HEK293 (cell line): Measurements from ENCODE around the gene HOXA10.

ENCODE experiments used
- CTCF ChIA-PET: fragments of 350-600 bp; formaldehyde crosslinking; extraction: SDS; loops from one replicate; lab custom pipeline; 2021; ENCODE audit warnings: antibody characterized with exemption; lab: Yijun Ruan, JAX
- POLR2A ChIA-PET: fragments of 300-600 bp; formaldehyde crosslinking; extraction: SDS; loops from one replicate; lab custom pipeline; 2020; ENCODE audit warnings: antibody characterized with exemption, inconsistent platforms; lab: Yijun Ruan, JAX
- H3K27ac ChIP-seq: fragments of 200-500 bp; sonication (Bioruptor generic); 2 replicates; pipeline ENCODE4 v1.5.1; 2014; ENCODE audit warnings: low read depth, low read length, control low read depth, inconsistent platforms; ENCODE audit errors: extremely low read depth
- H3K36me3 ChIP-seq, 2 experiments: fragments of 200-500 bp in 1 of 2; sonication (Bioruptor generic) in 1 of 2; 1 replicate in 1 of 2; 2 replicates in 1 of 2; pipeline ENCODE4 v1.5.1; 2014 to 2017; ENCODE audit warnings: inconsistent platforms in 2 of 2, low read length in 2 of 2; ENCODE audit not compliant: control insufficient read depth in 2 of 2, insufficient read depth in 1 of 2
- H3K4me1 ChIP-seq: fragments of 200-500 bp; sonication (Bioruptor generic); 2 replicates; pipeline ENCODE4 v1.5.1; 2014; ENCODE audit warnings: mild to moderate bottlenecking, low read length, inconsistent platforms; ENCODE audit not compliant: control insufficient read depth, insufficient read depth
- H3K4me3 ChIP-seq: 2 replicates; pipeline ENCODE4 v1.5.1; 2011; ENCODE audit warnings: low read depth, mild to moderate bottlenecking, control low read depth, low read length, moderate library complexity
- H3K9me3 ChIP-seq: fragments of 200-500 bp; sonication (Bioruptor generic); 2 replicates; pipeline ENCODE4 v1.5.1; 2014; ENCODE audit warnings: low read depth, low read length, inconsistent platforms; ENCODE audit not compliant: control insufficient read depth, insufficient read depth
- GLI4 ChIP-seq: fragments of 450-650 bp; formaldehyde crosslinking; IDR thresholded peaks from 2 replicates; pipeline ENCODE4 v1.5.1; 2016; ENCODE audit warnings: missing biosample characterization, missing genetic modification characterization
- HOXA7 ChIP-seq: sonication (generic); formaldehyde crosslinking; IDR thresholded peaks from 2 replicates; pipeline ENCODE4 v1.8.1; 2022; ENCODE audit warnings: missing genetic modification reagents, borderline replicate concordance
- HOXC10 ChIP-seq: sonication (generic); formaldehyde crosslinking; IDR thresholded peaks from 2 replicates; pipeline ENCODE4 v1.8.1; 2023; ENCODE audit warnings: mild to moderate bottlenecking, missing genetic modification reagents
- IKZF3 ChIP-seq: fragments of 450-650 bp; IDR thresholded peaks from 2 replicates; pipeline ENCODE4 v1.5.0; 2018; ENCODE audit warnings: missing biosample characterization, mild to moderate bottlenecking, missing genetic modification characterization, moderate library complexity
- KLF9 ChIP-seq: fragments of 450-650 bp; formaldehyde crosslinking; IDR thresholded peaks from 2 replicates; pipeline ENCODE4 v1.5.1; 2016; ENCODE audit warnings: missing biosample characterization, missing genetic modification characterization, low read depth
- MEIS1 ChIP-seq: sonication (generic); formaldehyde crosslinking; IDR thresholded peaks from 2 replicates; pipeline ENCODE4 v1.8.1; 2022; ENCODE audit warnings: missing genetic modification reagents, mild to moderate bottlenecking, borderline replicate concordance
- PRDM1 ChIP-seq: fragments of 450-650 bp; formaldehyde crosslinking; IDR thresholded peaks from 2 replicates; pipeline ENCODE4; 2016; ENCODE audit warnings: missing biosample characterization, missing genetic modification characterization
- ZBTB26 ChIP-seq: fragments of 450-650 bp; formaldehyde crosslinking; optimal IDR thresholded peaks from 2 replicates; pipeline ENCODE3; 2016; ENCODE audit warnings: missing biosample characterization, mild to moderate bottlenecking, missing genetic modification characterization
- ZBTB48 ChIP-seq: fragments of 450-650 bp; formaldehyde crosslinking; IDR thresholded peaks from 2 replicates; pipeline ENCODE4 v1.5.1; 2016; ENCODE audit warnings: missing biosample characterization, missing genetic modification characterization
- ZFP37 ChIP-seq: fragments of 450-650 bp; formaldehyde crosslinking; IDR thresholded peaks from 2 replicates; pipeline ENCODE4 v1.5.1; 2016; ENCODE audit warnings: missing biosample characterization, missing genetic modification characterization
- ZNF184 ChIP-seq: fragments of 450-650 bp; IDR thresholded peaks from 2 replicates; pipeline ENCODE4 v1.5.1; 2018; ENCODE audit warnings: missing biosample characterization, mild to moderate bottlenecking, missing genetic modification characterization
- ZNF362 ChIP-seq: fragments of 450-650 bp; formaldehyde crosslinking; IDR thresholded peaks from 2 replicates; pipeline ENCODE4 v1.5.1; 2016; ENCODE audit warnings: missing biosample characterization, missing genetic modification characterization
- ZNF366 ChIP-seq: fragments of 450-650 bp; formaldehyde crosslinking; conservative IDR thresholded peaks from 2 replicates; pipeline ENCODE4 v1.5.1; 2016; ENCODE audit warnings: missing biosample characterization, missing genetic modification characterization
- ZNF391 ChIP-seq: fragments of 450-650 bp; formaldehyde crosslinking; IDR thresholded peaks from 2 replicates; pipeline ENCODE4 v1.5.1; 2016; ENCODE audit warnings: low read depth, missing biosample characterization, missing genetic modification characterization, borderline replicate concordance
- ZNF394 ChIP-seq: fragments of 450-650 bp; formaldehyde crosslinking; IDR thresholded peaks from 2 replicates; pipeline ENCODE4 v1.5.1; 2016; ENCODE audit warnings: missing biosample characterization, missing genetic modification characterization, mild to moderate bottlenecking, moderate library complexity, borderline replicate concordance
- ZNF416 ChIP-seq: fragments of 450-650 bp; formaldehyde crosslinking; IDR thresholded peaks from 2 replicates; pipeline ENCODE4 v1.5.1; 2016; ENCODE audit warnings: missing biosample characterization, missing genetic modification characterization
- ZNF561 ChIP-seq: fragments of 450-650 bp; IDR thresholded peaks from 2 replicates; pipeline ENCODE4 v1.5.1; 2018; ENCODE audit warnings: missing biosample characterization, missing genetic modification characterization, borderline replicate concordance
- ZNF600 ChIP-seq: fragments of 450-650 bp; formaldehyde crosslinking; IDR thresholded peaks from 2 replicates; pipeline ENCODE4 v1.5.1; 2016; ENCODE audit warnings: missing biosample characterization, missing genetic modification characterization
- ZNF664 ChIP-seq: fragments of 450-650 bp; formaldehyde crosslinking; IDR thresholded peaks from 2 replicates; pipeline ENCODE4 v1.5.1; 2016; ENCODE audit warnings: missing biosample characterization, missing genetic modification characterization
- ZXDB ChIP-seq: fragments of 450-650 bp; formaldehyde crosslinking; IDR thresholded peaks from 2 replicates; pipeline ENCODE4 v1.5.1; 2016; ENCODE audit warnings: missing biosample characterization, missing genetic modification characterization
- TF ChIP-seq, protein P1 (sequence below): fragments of 450-650 bp; formaldehyde crosslinking; IDR thresholded peaks from 2 replicates; pipeline ENCODE4 v1.5.1; 2016; ENCODE audit warnings: missing biosample characterization, missing genetic modification characterization
- TF ChIP-seq, protein P2 (sequence below): fragments of 450-650 bp; formaldehyde crosslinking; IDR thresholded peaks from 2 replicates; pipeline ENCODE4 v1.5.1; 2017; ENCODE audit warnings: missing biosample characterization, missing genetic modification characterization
- TF ChIP-seq, protein P3 (sequence below): fragments of 450-650 bp; formaldehyde crosslinking; IDR thresholded peaks from 2 replicates; pipeline ENCODE4 v1.5.1; 2016; ENCODE audit warnings: missing biosample characterization, missing genetic modification characterization

The HOXA10 gene

DNA sequence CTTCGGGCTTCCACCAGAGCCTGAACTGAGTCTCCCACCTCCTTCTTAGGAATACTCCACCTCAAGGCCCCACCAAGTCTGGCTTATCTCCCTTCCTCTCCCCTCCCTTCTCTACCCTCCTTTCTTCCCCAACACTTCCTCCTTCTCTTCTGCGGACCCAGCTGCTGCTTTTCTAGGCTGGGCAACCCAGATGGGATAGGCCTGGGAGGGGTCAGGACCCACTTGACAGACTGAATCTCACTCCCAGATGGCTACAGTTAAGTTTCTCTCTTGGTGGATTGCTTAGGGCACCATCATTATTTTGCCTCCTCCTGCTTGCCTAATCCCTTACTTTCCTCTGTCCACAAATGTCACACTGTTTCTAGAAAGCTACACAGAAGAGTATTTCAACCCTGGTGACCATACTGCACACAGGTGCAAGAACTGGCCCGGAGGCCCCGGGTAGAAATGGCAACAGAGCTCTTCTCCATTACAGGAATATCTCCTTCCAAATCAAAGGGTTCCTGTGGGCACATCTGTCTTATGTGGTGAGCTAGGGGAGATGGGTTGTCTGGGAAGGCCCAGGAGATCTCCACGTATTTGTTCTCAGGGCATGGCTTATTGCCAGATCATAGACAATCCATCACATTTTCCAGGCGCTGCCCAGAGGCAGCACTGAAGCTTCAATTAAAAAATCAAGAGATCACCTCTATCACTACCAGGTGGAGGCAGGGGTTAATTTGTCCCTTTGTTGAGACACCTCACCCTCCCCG lies 16.1 kb upstream of the HOXA10 start:
- H3K36me3 ChIP-seq: peaks cover 11 to 19% of the 10 kb centered on the region in 2 experiments; a peak in 2 of 3 replicates
- TF ChIP-seq, protein P1, sequence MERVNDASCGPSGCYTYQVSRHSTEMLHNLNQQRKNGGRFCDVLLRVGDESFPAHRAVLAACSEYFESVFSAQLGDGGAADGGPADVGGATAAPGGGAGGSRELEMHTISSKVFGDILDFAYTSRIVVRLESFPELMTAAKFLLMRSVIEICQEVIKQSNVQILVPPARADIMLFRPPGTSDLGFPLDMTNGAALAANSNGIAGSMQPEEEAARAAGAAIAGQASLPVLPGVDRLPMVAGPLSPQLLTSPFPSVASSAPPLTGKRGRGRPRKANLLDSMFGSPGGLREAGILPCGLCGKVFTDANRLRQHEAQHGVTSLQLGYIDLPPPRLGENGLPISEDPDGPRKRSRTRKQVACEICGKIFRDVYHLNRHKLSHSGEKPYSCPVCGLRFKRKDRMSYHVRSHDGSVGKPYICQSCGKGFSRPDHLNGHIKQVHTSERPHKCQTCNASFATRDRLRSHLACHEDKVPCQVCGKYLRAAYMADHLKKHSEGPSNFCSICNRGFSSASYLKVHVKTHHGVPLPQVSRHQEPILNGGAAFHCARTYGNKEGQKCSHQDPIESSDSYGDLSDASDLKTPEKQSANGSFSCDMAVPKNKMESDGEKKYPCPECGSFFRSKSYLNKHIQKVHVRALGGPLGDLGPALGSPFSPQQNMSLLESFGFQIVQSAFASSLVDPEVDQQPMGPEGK: 0 out of 2 replicates have a peak, but pooled peaks have one; percentile 23
- no peak for TF ChIP-seq ZFP37 (tag by site-specific recombination)
- no peak for TF ChIP-seq ZNF664 (tag by site-specific recombination)
- TF ChIP-seq, protein P2, sequence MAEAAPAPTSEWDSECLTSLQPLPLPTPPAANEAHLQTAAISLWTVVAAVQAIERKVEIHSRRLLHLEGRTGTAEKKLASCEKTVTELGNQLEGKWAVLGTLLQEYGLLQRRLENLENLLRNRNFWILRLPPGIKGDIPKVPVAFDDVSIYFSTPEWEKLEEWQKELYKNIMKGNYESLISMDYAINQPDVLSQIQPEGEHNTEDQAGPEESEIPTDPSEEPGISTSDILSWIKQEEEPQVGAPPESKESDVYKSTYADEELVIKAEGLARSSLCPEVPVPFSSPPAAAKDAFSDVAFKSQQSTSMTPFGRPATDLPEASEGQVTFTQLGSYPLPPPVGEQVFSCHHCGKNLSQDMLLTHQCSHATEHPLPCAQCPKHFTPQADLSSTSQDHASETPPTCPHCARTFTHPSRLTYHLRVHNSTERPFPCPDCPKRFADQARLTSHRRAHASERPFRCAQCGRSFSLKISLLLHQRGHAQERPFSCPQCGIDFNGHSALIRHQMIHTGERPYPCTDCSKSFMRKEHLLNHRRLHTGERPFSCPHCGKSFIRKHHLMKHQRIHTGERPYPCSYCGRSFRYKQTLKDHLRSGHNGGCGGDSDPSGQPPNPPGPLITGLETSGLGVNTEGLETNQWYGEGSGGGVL (tag by site-specific recombination): peak; percentile 71
- TF ChIP-seq ZNF366 (tag by site-specific recombination): peak; percentile 65
- TF ChIP-seq PRDM1 (tag by site-specific recombination): peak; percentile 18; the same call in 1 of the 2 replicates
- no peak for TF ChIP-seq HOXA7 (CRISPR knock-in tag)
- TF ChIP-seq, protein P3, sequence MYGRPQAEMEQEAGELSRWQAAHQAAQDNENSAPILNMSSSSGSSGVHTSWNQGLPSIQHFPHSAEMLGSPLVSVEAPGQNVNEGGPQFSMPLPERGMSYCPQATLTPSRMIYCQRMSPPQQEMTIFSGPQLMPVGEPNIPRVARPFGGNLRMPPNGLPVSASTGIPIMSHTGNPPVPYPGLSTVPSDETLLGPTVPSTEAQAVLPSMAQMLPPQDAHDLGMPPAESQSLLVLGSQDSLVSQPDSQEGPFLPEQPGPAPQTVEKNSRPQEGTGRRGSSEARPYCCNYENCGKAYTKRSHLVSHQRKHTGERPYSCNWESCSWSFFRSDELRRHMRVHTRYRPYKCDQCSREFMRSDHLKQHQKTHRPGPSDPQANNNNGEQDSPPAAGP (tag by site-specific recombination): no peak; the same call in 1 of the 2 replicates
- TF ChIP-seq IKZF3 (tag by site-specific recombination): 0 out of 2 replicates have a peak, but pooled peaks have one; percentile 17
- no peak for TF ChIP-seq ZNF362 (tag by site-specific recombination)
- TF ChIP-seq MEIS1: no peak
- TF ChIP-seq ZBTB48: peak; percentile 73
- no peak for TF ChIP-seq GLI4 (tag by site-specific recombination)
- peaks cover 29% of the 10 kb centered on the region for H3K4me1 ChIP-seq
- ChIA-PET CTCF (interaction anchor here (0.6 to 1.2 kb wide), 5 partner anchors 8 to 842 kb away, joined by 3 read pairs; no protein-coding TSS in a partner anchor), POLR2A (interaction anchor here (1.1 to 2.3 kb wide), 4 partner anchors 9 to 731 kb away, joined by 3 to 8 read pairs (median 6); partner anchors contain the start of gene HOXA13)
- no peaks in the 10 kb centered on the region for H3K9me3 ChIP-seq
- H3K27ac ChIP-seq: no peak overlapping the region; the same call in 1 of the 2 replicates
- no peak overlapping the region for H3K4me3 ChIP-seq

- ChIA-PET POLR2A (interaction anchor here (1.6 to 2.3 kb wide), 2 partner anchors 9 to 10 kb away, joined by 8 read pairs; partner anchors contain the start of gene HOXA13), CTCF (interaction anchor here (0.6 to 1.2 kb wide), 4 partner anchors 10 to 534 kb away, joined by 3 read pairs; no protein-coding TSS in a partner anchor)
- peak; percentile 21 for TF ChIP-seq ZBTB26 (tag by site-specific recombination)
- TF ChIP-seq ZNF394 (tag by site-specific recombination): no peak
- no peak for TF ChIP-seq ZNF561 (tag by site-specific recombination)
- no peak for TF ChIP-seq PRDM1 (tag by site-specific recombination)
- TF ChIP-seq ZNF391: no peak
- no peak for TF ChIP-seq ZNF184
- TF ChIP-seq ZXDB: 0 out of 2 replicates have a peak, but pooled peaks have one; percentile 13
- no peak for TF ChIP-seq ZNF416 (tag by site-specific recombination)
- TF ChIP-seq ZNF600 (tag by site-specific recombination): no peak
- TF ChIP-seq HOXC10: no peak
- no peak for TF ChIP-seq KLF9
Observed at GRCh38 chr7:27189295-27189996, 15.3 kb upstream of the HOXA10 start.

More at GRCh38 chr7:27189295-27189996, 15.3 kb upstream of the HOXA10 start:
- Histone ChIP-seq H3K9me3 (no peaks in the 10 kb centered on the region), H3K4me1 (peaks cover 23% of the 10 kb centered on the region), H3K36me3 (peaks cover 7 to 19% of the 10 kb centered on the region in 2 experiments; a peak in 2 of 3 replicates), H3K27ac (no peak overlapping the region), H3K4me3 (no peak overlapping the region)
